Activated T-helper 2 cell treated with anti-CD3 and anti-CD28 coated beads, Interferon-gamma antibody, Interleukin-2, Interleukin-4, amounts not matched to agents 10 μg/mL and 5 μg/mL and 100 μg/mL, durations not matched to agents 14 hours and 24 hours and 36 hours (primary cell): ENCODE measurements around the gene LPGAT1. TPM values are rescaled to one million over a fixed set of nuclear protein-coding genes. Genes with fewer than 3 reads are reported as not detected.
A peak's percentile ranks its signal among the peaks of the same experiment; 100 is the strongest.

ENCODE experiments used
- DNase-seq: peaks from one replicate; pipeline ENCODE4 v3.0.0; 2021; ENCODE audit warnings: low spot score
- H3K27ac Mint-ChIP-seq: one replicate; pipeline ENCODE4 v1.8.0; 2021; ENCODE audit warnings: mixed read lengths
- H3K27me3 Mint-ChIP-seq: one replicate; pipeline ENCODE4 v1.8.0; 2021; ENCODE audit warnings: low read depth, mixed read lengths
- H3K36me3 Mint-ChIP-seq: one replicate; pipeline ENCODE4 v1.8.0; 2021; ENCODE audit warnings: low read depth, mixed read lengths
- H3K4me1 Mint-ChIP-seq: one replicate; pipeline ENCODE4 v1.8.0; 2021; ENCODE audit warnings: low read depth, mixed read lengths
- H3K4me3 Mint-ChIP-seq: one replicate; pipeline ENCODE4 v1.8.0; 2021; ENCODE audit warnings: low read depth, mild to moderate bottlenecking, moderate library complexity, mixed read lengths
- H3K9me3 Mint-ChIP-seq: one replicate; pipeline ENCODE4 v1.8.0; 2021; ENCODE audit warnings: mixed read lengths
- intact Hi-C: fragments of 100-400 bp; cut with micrococcal nuclease; formaldehyde crosslinking; loops from one replicate; pipeline ENCODE4 v1.15.1; 2023
- total RNA-seq: library from RNA; stranded (reverse); gene quantifications from 2 replicates; pipeline ENCODE4 v1.2.3, GENCODE V29; 2022

LPGAT1 gene
- total RNA-seq, 1 donor from 2014 or later = 27.8 TPM

- Mint-ChIP-seq H3K4me1 (peaks cover 2% of the 10 kb centered on the region), H3K36me3 (peaks cover 31% of the 10 kb centered on the region), H3K9me3 (no peaks in the 10 kb centered on the region), H3K27ac (no peak overlapping the region), H3K4me3 (no peak overlapping the region), H3K27me3 (no peaks in the 10 kb centered on the region)
- no peak for DNase-seq
- intact Hi-C loops = no loop called here
Observed at GRCh38 chr1:211748810-211749209, 81.8 kb downstream of the LPGAT1 start.

- intact Hi-C loops = no loop called here
Observed at GRCh38 chr1:211742889-211743529, 87.6 kb downstream of the LPGAT1 start.

GRCh38 chr1:211742272-211742671, 88.3 kb downstream of the LPGAT1 start:
- Mint-ChIP-seq H3K9me3 (no peaks in the 10 kb centered on the region), H3K27me3 (no peaks in the 10 kb centered on the region), H3K27ac (no peak overlapping the region), H3K4me3 (no peak overlapping the region), H3K36me3 (peaks cover 10% of the 10 kb centered on the region), H3K4me1 (peaks cover 27% of the 10 kb centered on the region)
- DNase-seq = no peak
- intact Hi-C loops = no loop called here

More at GRCh38 chr1:211742889-211743529, 87.6 kb downstream of the LPGAT1 start:
- Mint-ChIP-seq H3K27me3 (no peaks in the 10 kb centered on the region), H3K9me3 (no peaks in the 10 kb centered on the region), H3K4me3 (no peak overlapping the region), H3K36me3 (peaks cover 12% of the 10 kb centered on the region), H3K27ac (no peak overlapping the region), H3K4me1 (peaks cover 24% of the 10 kb centered on the region)
- DNase-seq = no peak

- intact Hi-C loops = no loop called here
- no peak overlapping the region for H3K4me3 Mint-ChIP-seq
- peaks cover 27% of the 10 kb centered on the region for H3K4me1 Mint-ChIP-seq
- no peak for DNase-seq
- no peaks in the 10 kb centered on the region for H3K27me3 Mint-ChIP-seq
- H3K36me3 Mint-ChIP-seq = peaks cover 6% of the 10 kb centered on the region
- no peaks in the 10 kb centered on the region for H3K9me3 Mint-ChIP-seq
- no peak overlapping the region for H3K27ac Mint-ChIP-seq
Observed at GRCh38 chr1:211741788-211742187, 88.8 kb downstream of the LPGAT1 start.

- Mint-ChIP-seq H3K4me3 (no peak overlapping the region), H3K4me1 (peaks cover 27% of the 10 kb centered on the region), H3K36me3 (peaks cover 6% of the 10 kb centered on the region), H3K27ac (no peak overlapping the region), H3K9me3 (no peaks in the 10 kb centered on the region), H3K27me3 (no peaks in the 10 kb centered on the region)
- no peak for DNase-seq
- intact Hi-C loops = no loop called here
Observed at GRCh38 chr1:211741116-211741515, 89.4 kb downstream of the LPGAT1 start.

- H3K27ac Mint-ChIP-seq = no peak overlapping the region
- H3K4me1 Mint-ChIP-seq = peaks cover 27% of the 10 kb centered on the region
- H3K4me3 Mint-ChIP-seq = peak overlapping the region; percentile 3
- no peak for DNase-seq
- H3K9me3 Mint-ChIP-seq = no peaks in the 10 kb centered on the region
- no peaks in the 10 kb centered on the region for H3K27me3 Mint-ChIP-seq
- no peaks in the 10 kb centered on the region for H3K36me3 Mint-ChIP-seq
- intact Hi-C loops = no loop called here
Observed at GRCh38 chr1:211739671-211740411, 90.7 kb downstream of the LPGAT1 start.

- intact Hi-C loops = no loop called here
- H3K9me3 Mint-ChIP-seq = no peaks in the 10 kb centered on the region
- H3K27me3 Mint-ChIP-seq = no peaks in the 10 kb centered on the region
- H3K27ac Mint-ChIP-seq = no peak overlapping the region
- peak overlapping the region; percentile 3 for H3K4me3 Mint-ChIP-seq
- peaks cover 27% of the 10 kb centered on the region for H3K4me1 Mint-ChIP-seq
- no peaks in the 10 kb centered on the region for H3K36me3 Mint-ChIP-seq
- DNase-seq = no peak
Observed at GRCh38 chr1:211738691-211739301, 91.8 kb downstream of the LPGAT1 start.

- Mint-ChIP-seq H3K9me3 (no peaks in the 10 kb centered on the region), H3K27ac (no peak overlapping the region), H3K4me1 (peaks cover 27% of the 10 kb centered on the region), H3K4me3 (no peak overlapping the region), H3K27me3 (peaks cover 2% of the 10 kb centered on the region), H3K36me3 (no peaks in the 10 kb centered on the region)
- no peak for DNase-seq
- intact Hi-C loops = no loop called here
Observed at GRCh38 chr1:211738096-211738690, 92.4 kb downstream of the LPGAT1 start.

- Mint-ChIP-seq H3K36me3 (no peaks in the 10 kb centered on the region), H3K4me3 (no peak overlapping the region), H3K4me1 (peaks cover 27% of the 10 kb centered on the region), H3K27me3 (peaks cover 2% of the 10 kb centered on the region), H3K27ac (no peak overlapping the region), H3K9me3 (no peaks in the 10 kb centered on the region)
- intact Hi-C loops = no loop called here
- no peak for DNase-seq
Observed at GRCh38 chr1:211737115-211738035, 93.2 kb downstream of the LPGAT1 start.

GRCh38 chr1:211736351-211736915, 94.1 kb downstream of the LPGAT1 start:
- Mint-ChIP-seq H3K27me3 (peaks cover 2% of the 10 kb centered on the region), H3K27ac (no peak overlapping the region), H3K4me3 (no peak overlapping the region), H3K36me3 (no peaks in the 10 kb centered on the region), H3K4me1 (peaks cover 27% of the 10 kb centered on the region), H3K9me3 (no peaks in the 10 kb centered on the region)
- no peak for DNase-seq
- intact Hi-C loops = no loop called here

GRCh38 chr1:211735208-211736170, 95.1 kb downstream of the LPGAT1 start:
- Mint-ChIP-seq H3K27ac (no peak overlapping the region), H3K9me3 (no peaks in the 10 kb centered on the region), H3K36me3 (no peaks in the 10 kb centered on the region), H3K4me1 (peaks cover 26% of the 10 kb centered on the region), H3K4me3 (no peak overlapping the region), H3K27me3 (peaks cover 2% of the 10 kb centered on the region)
- intact Hi-C loops = no loop called here
- no peak for DNase-seq
